Measurements from ENCODE around the gene HOXA5.

The HOXA5 gene

GRCh38 chr7:27094304-27095049 is 49.0 kb downstream of the HOXA5 start:
- no peak for DNase-seq (ENCODE audit: low read depth)

GRCh38 chr7:27093184-27093895 is 50.1 kb downstream of the HOXA5 start:
- no peak for DNase-seq (ENCODE audit: low read depth)

GRCh38 chr7:27092819-27093110 is 50.7 kb downstream of the HOXA5 start:
- DNase-seq (ENCODE audit: low read depth), result no peak

DNA sequence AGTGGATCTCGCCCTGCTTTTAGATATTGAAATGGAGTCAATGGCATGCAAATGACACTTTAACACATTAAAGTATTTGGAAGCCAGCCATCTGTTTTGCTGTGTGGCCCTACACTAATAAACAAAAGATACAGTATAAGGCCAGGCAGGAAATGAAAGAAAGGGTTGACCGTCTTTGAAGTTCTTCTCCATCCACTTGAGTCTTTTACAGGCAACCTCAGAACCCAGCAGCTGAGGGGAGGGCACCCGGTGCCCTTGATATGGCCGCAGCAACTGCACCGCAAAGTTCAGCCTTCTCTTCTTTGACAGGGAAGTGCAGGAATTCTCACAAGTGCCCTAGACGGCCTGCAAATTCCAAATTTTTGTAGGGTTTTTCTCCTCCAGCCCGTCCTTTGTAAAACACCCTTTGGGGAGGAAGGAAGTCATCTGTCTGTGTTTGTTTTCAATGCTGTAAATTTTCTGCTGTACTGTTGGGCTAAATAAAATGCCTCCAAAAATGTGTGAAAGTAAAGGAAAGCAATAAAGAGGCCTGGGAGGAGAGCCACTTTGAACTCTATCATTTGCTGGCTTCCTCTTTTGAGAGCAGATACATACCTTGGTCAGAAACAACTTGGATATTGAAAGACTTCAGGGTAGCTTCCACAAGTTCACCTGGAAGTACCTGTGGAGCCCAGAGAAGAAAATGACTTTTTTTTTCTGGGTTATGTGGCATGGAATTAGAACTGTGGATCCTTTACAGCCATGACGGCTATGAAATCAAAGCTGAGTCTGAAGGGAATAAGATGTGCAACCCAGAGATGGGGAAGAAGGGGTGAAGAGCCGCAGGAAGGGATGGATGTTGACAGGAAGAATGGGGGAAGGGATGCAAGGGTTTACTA is 51.3 kb downstream of the HOXA5 start:
- no peak for DNase-seq (ENCODE audit: low read depth)

DNA sequence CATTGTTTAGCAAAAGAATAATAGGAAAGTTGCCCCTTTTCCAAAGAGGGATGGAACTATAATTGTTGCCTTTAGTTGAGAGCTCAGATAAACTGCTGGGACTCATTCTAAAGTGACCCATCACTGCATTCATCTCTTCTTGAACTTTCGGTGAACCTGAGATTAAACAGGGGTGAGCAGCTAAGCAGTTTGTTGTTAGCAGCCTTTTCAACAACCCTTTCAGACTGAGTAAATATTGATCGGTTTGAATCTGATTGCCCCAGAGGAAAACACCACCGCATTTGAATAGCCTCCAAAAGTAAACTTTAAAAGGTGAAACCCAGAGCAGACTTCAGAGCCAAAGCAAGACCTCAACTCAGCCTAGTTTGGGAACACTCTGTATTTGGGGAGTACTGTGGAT is 52.4 kb downstream of the HOXA5 start:
- DNase-seq (ENCODE audit: low read depth), result no peak

Data from activated T-helper 9 cell treated with anti-CD3 and anti-CD28 coated beads, Interleukin-2, amount 50 U/mL, for 16 hours (primary cell).